ENCODE measurements around the gene TAB3. TPM values are rescaled to one million over a fixed set of nuclear protein-coding genes. Genes with fewer than 3 reads are reported as not detected.

Gene TAB3
- total and polyA plus RNA-seq, 8 donors: 5.9 to 163 (median 20.3) TPM

DNA sequence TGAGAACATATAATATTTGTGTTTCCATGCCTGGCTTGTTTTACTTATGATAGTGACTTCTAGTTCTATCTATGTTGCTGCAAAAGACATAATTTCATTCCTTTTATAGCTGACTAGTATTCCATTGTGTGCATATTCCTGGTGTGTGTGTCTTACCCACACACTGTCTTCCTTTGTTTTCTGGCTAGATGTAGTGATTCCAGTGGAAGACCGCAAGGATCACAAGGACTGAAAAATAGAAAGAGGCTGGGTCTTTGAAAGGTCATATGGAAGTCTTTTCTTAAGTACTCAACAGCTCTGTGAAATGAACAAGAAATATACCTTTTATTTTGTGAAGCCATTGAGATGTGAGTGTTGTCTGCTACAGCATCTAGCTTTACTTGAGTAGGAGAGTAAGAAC is 29.4 kb upstream of the TAB3 start:
- no peak for TF ChIP-seq POLR2AphosphoS5 (IDR thresholded peaks at IDR 0.05)
- no peak for TF ChIP-seq CTCF (IDR thresholded peaks at IDR 0.05)
- TF ChIP-seq EP300 (IDR thresholded peaks at IDR 0.05): no peak
- TF ChIP-seq POLR2A (IDR thresholded peaks at IDR 0.05): no peak
- Histone ChIP-seq H3K27me3 (peaks cover 0 to 3% (median 0%) of the 10 kb centered on the region in 3 donors), H3K4me3 (no peak overlapping the region), H3K4me1 (no peaks in the 10 kb centered on the region), H3K9me3 (no peaks in the 10 kb centered on the region), H3K36me3 (no peaks in the 10 kb centered on the region), H3K27ac (no peak overlapping the region)
- WGBS, 5 donors: 68 to 97% (median 84%) methylated on average over 1 of the region's 1 CpG
- no peak for DNase-seq
- intact Hi-C loops (cut with DNase I; ENCODE audit: low total_unique reads): no loop called here

DNA sequence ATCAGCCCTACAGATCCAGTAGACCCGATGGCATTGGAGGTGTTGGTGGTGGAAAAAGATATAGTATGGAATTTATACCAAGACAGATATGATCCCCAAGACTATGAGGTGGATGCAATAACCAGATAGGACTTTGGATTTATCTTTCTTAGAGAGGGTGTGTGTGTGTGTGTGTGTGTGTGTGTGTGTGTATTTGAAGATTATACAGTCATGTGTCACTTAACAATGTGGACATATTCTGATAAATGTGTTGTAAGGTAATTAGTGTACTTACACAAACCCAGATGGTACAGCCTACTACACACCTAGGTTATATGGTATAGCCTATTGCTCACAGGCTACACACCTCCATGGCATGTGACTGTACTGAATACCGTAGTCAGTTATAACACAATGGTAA is 24.4 kb upstream of the TAB3 start:
- Histone ChIP-seq H3K4me3 (no peak overlapping the region), H3K27ac (no peak overlapping the region), H3K36me3 (no peaks in the 10 kb centered on the region), H3K4me1 (no peaks in the 10 kb centered on the region), H3K9me3 (no peaks in the 10 kb centered on the region), H3K27me3 (no peaks in the 10 kb centered on the region)
- WGBS, 5 donors: 69 to 90% (median 75%) methylated on average over 2 of the region's 2 CpGs
- DNase-seq: no peak
- TF ChIP-seq EP300 (IDR thresholded peaks at IDR 0.05) (no peak), POLR2A (IDR thresholded peaks at IDR 0.05) (no peak), POLR2AphosphoS5 (IDR thresholded peaks at IDR 0.05) (no peak), CTCF (IDR thresholded peaks at IDR 0.05) (no peak)
- intact Hi-C loops (cut with DNase I; ENCODE audit: low total_unique reads): no loop called here

DNA sequence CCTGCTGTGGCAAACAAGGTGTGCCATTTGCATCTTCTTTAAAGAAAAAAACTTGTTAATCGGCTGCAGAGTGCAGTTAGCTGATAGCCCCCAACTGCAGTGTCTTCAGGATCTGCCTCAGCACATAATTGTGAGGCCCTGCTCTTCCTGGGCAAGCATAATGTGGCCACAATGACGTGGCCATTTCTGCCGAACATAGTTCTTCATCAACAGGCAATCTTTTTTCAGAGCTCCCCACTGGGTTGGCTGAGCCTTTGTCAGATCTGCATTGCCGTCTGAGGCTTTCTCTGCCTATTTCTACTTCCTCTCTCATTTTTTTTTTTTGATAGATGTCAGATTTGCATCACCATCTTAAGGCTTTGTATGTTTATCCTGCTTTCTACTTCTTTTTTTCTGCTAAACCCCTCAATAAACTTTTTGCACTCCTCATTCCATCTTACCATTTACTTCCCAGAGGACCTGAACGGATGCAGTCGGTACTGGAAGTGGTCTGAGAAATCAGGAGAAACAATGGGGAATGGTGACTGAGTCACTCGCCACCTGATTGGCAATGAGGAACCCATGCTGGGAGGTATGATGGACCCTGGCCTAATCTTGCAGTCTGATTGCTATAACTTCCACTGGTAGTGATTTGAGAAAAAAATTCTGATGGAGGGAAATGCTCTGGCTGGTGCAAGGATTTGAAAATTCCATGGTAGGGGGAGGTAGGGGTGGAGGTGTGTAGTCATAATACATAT is 21.2 kb upstream of the TAB3 start:
- H3K4me3 ChIP-seq: no peak overlapping the region
- H3K27ac ChIP-seq: no peak overlapping the region
- intact Hi-C loops (cut with DNase I; ENCODE audit: low total_unique reads): no loop called here
- DNase-seq: no peak
- H3K9me3 ChIP-seq: no peaks in the 10 kb centered on the region
- WGBS, 5 donors: 51 to 68% (median 61%) methylated on average over 7 of the region's 7 CpGs
- H3K36me3 ChIP-seq: no peaks in the 10 kb centered on the region
- TF ChIP-seq POLR2AphosphoS5 (IDR thresholded peaks at IDR 0.05): no peak
- no peak for TF ChIP-seq POLR2A (IDR thresholded peaks at IDR 0.05)
- no peak for TF ChIP-seq CTCF (IDR thresholded peaks at IDR 0.05)
- no peak for TF ChIP-seq EP300 (IDR thresholded peaks at IDR 0.05)
- H3K27me3 ChIP-seq: no peaks in the 10 kb centered on the region
- H3K4me1 ChIP-seq: no peaks in the 10 kb centered on the region

GRCh38 chrX:30906726-30907125 is 17.7 kb upstream of the TAB3 start:
- 53 to 100% (median 81%) methylated on average over 1 of the region's 1 CpG for WGBS, 5 donors
- H3K36me3 ChIP-seq: no peaks in the 10 kb centered on the region
- H3K4me3 ChIP-seq: no peak overlapping the region
- no peaks in the 10 kb centered on the region for H3K9me3 ChIP-seq
- no peak for TF ChIP-seq CTCF (IDR thresholded peaks at IDR 0.05)
- no peak for TF ChIP-seq POLR2A (IDR thresholded peaks at IDR 0.05)
- TF ChIP-seq POLR2AphosphoS5 (IDR thresholded peaks at IDR 0.05): no peak
- TF ChIP-seq EP300 (IDR thresholded peaks at IDR 0.05): no peak
- DNase-seq: no peak
- no peaks in the 10 kb centered on the region for H3K4me1 ChIP-seq
- no peaks in the 10 kb centered on the region for H3K27me3 ChIP-seq
- H3K27ac ChIP-seq: no peak overlapping the region
- intact Hi-C loops (cut with DNase I; ENCODE audit: low total_unique reads): no loop called here

Data from stomach (tissue), 9 donors.